Measurements from ENCODE around the gene RBFA.
"Not testable (repeated sequence)": the region's sequence is repeated elsewhere in the genome, so short reads cannot be mapped to it uniquely, and the experiment has no call there.

Gene RBFA

DNA sequence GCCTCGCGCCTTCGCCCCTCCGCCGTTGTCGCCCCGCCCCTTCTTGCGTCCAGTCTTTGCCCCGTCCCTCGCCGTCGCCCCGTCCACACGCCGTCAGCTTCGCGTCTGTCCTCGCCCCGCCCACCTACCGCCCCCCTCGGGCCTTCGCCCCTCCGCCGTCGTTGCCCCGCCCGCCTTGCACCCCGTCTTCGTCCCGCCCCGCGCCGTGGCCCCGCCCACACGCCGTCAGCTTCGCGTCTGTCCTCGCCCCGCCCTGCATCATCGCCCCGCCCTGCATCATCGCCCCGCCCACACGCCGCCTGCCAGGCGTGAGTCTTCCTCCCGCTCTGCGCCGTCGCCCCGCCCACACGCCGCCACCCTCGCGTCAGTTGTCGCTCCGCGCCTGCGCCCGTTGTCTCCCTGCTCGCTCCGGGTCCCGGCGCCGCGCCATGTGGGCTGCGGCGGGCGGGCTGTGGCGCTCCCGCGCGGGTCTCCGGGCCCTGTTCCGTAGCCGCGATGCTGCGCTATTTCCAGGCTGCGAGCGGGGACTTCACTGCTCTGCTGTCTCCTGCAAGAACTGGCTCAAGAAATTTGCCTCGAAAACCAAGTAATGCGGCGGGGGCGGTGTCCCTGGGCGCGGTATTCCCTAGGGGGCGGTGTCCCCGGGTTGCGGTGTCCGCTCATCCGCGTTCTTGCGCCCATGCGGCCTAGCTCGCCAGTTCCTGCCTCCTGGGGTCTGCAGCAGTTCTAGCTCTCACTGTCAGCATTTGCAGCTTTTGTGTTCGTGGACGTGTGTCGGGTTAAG, at the start of gene RBFA:
Gene RBFA, plus strand, starts transcription at position 367 of the 784 bp plus-strand sequence. Its CDS starts 62 bp downstream, at position 429.
- peak; percentile 96 to 100 for DNase-seq

DNA sequence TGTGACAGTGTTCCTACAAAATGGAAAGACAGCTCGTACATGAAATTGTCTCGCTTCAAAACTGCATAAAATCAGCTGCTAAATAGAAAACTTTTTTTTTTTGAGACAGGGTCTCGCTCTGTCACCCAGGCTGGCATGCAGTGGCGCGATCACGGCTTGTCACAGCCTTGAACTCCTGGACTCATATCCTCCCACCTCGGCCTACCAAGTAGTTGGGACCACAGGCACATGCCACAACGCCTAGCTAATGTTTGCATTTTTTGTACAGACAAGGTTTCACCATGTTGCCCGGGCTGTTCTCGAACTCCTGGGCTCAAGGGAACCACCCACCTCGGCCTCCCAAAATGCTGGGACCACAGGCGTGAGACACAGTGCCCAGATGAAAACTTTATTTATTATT, 49.1 kb upstream of the RBFA start:
- DNase-seq: no peak

GRCh38 chr18:79986726-79987125, 47.5 kb upstream of the RBFA start:
- no peak for DNase-seq

GRCh38 chr18:79987566-79987965, 46.7 kb upstream of the RBFA start:
- peak in 1 of 2 donors; percentile 26 for DNase-seq

- peak; percentile 41 to 46 for DNase-seq
Measured at GRCh38 chr18:79988071-79988450, 46.2 kb upstream of the RBFA start.

DNA sequence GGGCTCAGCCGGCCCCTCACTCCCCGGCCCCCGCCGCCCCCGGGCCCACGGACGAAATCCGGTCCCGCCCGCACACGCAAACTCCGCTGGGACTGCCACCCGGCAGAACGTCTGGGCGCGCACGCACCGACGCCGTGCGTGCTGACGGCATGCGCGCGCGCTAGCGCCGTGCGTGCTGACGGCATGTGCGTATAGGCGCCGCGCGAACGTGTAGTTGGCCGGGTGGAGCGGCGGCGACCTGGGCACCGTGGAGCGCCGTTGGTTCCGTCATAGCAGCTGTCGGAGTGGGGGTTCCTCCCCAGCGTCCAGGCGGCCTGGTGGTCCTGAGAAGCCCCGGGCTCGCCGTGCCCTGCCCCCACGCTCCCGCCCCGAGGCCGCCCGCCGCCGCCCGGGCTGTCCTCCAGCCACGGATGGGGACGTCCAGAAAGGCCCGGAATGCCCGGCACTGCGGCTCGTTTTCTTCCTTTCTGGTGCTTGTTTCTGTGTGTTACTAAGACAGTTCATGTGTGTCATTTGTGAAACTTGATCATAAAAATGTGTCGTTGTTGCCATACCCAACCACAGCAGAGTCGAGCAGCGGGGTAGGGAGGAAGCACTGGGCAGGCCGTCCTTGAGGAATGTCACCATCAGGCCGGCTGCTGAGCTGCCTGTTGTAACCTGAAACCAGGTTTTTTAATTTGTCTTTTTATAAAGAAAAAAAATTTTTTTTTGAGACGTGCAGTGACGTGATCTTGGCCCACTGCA, 45.6 kb upstream of the RBFA start, which contains the start of gene TXNL4A:
Gene TXNL4A, minus strand, starts transcription at position 113 of the 744 bp plus-strand sequence. CDS start 171 bp downstream, outside the sequence.
- peak; percentile 80 to 85 for DNase-seq

- DNase-seq: no peak
Measured at GRCh38 chr18:79989195-79989497, 45.1 kb upstream of the RBFA start.

GRCh38 chr18:79991494-79991893, 42.7 kb upstream of the RBFA start:
- no peak for DNase-seq

DNA sequence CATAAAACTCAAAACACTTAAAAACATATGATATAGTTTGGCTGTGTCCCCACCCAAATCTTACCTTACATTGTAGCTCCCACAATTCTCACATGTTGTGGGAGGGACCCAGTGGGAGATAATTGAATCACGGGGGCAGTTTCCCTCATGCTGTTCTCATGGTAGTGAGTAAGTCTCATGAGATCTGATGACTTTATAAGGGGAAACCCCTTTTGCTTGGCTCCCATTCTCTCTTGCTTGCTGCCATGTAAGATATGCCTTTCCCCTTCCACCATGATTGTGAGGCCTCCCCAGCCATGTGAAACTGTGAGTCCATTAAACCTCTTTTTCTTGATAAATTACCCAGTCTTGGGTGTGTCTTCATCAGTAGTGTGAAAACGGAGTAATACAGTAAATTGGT, 34.5 kb upstream of the RBFA start:
- peak in 1 of 2 donors; percentile 25 for DNase-seq

DNA sequence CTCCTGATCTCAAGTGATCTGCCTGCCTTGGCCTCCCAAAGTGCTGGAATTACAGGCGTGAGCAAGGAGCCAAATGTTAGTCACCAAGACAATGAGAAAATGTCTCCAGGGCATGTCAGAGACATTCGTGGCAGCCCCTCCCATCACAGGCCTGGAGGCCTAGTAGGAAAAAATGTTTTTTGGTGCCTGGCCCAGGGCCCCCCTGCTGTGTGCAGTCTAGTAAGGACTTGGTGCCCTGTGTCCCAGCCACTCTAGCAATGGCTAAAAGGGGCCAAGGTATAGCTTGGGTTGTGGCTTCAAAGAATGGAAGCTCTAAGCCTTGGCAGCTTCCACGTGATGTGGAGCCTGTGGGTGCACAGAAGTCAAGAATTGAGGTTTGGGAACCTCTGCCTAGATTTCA, 33.4 kb upstream of the RBFA start:
- DNase-seq: no peak

DNA sequence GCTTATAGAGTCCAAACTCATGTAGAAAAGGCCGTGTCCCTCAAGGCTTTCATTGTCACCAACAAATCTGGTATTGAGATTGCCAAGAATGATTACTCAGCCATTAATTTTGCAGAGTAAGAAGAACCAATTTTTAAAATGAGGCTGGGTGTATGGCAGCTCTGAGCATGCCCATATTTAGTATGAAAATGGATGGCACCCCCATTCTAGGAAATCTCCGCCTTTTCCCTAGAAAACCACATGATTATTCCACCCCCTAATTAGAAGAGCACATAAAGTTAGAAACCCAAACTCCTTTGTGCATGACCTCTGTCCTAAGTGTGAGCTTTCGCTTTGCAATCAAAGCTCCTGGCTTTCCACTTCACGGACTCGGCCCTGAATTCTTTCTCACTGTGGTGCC, 31.8 kb upstream of the RBFA start:
- no peak for DNase-seq

GRCh38 chr18:80004600-80005342, 29.5 kb upstream of the RBFA start:
- DNase-seq: no peak

- no peak for DNase-seq
Measured at GRCh38 chr18:80006724-80007123, 27.5 kb upstream of the RBFA start.

DNA sequence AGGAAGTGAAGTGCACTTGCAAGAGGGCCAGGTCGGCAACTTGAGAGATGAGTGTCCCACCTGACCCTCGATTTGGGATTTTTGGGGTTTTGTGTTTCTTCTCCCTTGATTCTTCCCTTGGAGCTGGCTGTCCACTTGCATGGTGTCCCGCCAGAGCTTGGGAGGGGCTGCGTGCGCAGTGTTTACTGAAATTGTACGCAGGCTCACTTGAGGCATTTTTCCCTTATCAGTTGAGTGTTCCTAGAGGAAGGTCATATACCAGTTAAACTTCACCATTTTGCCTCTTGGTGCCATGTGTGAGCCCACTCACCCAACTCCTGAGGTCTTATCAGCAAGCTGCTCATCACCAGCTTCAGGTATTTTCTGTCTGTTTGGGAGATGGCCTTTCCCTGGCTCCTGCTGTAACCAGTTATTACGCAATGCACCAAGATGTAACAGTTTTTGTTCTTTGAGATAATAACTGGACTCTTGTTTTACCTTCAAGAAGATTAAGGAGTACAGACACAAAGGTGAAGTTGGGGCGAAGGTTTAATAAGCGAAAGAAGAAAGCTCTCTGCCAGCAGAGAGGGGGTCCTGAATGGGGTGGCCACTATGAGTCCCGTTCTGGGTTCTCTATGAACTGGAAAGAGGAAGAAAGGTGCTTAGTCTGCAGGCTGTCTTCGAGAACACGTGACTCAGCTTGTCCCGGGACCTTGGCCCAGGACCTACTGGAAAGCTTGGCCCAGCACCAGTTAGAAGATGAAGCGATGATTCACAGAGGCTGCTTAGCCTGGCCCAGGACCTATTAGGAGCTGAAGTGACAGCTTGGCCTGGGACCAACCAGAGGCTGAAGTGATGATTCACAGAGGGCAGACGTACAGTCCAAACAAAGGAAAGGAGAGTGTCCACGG, 24.3 kb upstream of the RBFA start:
- no peak for DNase-seq

DNA sequence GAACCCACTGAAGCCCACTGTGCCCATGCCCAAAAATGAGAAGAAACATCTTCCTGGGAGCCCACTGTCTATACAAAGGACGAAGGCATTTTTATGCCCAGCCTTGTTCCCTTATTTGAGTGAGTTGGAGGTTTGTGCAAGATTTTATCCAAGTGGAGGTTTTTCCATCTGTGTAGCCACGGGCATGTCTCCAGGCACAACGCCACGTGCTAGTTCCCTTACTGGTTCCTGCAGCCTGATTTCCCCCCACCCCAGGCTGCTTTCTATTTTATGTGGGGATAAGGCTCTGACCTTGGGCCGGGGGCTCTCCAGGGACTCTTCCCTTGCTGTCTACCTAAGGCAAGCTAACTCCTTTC, 23.7 kb upstream of the RBFA start:
- DNase-seq: no peak

DNA sequence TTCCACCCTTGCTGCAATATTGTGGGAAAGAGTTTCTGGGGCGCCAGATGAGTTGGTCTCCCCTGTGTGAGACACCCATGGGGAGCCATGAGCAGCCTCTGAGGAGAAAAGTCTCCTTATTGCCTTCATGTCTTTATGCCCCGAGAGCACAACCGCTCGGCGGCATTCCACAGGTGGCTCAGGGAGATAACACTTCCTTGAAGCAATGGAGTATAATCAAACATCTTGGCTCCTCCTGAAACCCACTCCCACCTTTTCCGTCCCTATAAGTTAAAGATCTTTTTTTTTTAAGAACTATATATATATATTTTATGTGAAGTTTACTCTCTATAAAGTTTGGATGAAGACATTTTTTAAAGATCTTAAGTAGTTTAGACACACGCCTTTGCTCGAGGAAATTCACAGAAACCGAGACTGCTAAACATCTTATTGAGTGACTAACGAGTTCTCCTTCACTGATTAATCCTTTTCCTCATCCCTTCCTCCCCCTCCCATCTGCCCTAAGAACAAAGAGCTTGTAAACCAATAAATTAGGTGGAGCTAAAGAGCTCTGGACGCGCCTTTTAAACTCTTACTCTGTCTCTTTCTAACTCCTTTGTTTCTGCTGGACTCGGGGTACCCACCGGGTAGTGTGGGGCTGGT, 22.6 kb upstream of the RBFA start:
- DNase-seq: not testable (repeated sequence)

DNA sequence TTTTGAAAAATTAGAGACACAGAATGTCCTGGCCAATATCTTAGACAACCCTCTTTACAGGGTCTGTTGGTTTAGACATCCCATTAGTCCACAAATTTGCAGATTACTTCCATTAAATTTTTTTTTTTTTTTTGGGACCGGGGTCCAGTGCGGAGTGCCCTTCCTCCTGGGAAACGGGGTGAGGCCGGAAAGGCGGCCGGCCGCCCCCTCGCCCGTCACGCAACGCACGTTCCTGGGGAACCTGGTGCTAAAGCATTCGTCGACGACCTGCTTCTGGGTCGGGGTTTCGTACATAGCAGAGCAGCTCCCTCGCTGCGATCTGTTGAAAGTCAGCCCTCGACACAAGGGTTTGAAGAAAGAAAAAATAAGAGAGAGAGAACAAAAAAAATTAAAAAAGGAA, 21.5 kb upstream of the RBFA start:
- DNase-seq: no peak

DNA sequence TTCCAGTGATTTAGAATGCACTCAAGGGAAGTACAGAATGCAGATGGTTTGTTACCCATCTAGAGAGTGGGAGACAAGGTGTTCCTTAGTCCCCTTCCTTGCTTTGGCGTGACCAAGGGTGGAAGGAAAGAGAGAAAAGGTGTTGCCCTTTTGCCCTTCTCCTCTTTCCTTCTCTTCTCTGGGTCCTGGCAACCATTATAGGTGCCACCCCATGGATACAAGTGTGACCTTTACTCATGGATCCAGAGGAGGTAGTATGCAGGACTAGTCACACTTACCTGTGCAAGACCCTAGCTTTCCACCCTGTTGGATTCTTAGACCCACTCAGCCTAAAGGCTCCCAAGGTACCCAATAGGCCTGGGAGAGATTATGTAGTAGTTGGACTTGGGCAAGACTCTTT, 11.6 kb upstream of the RBFA start:
- peak in 1 of 2 donors; percentile 28 for DNase-seq

GRCh38 chr18:80023173-80023572, 11.1 kb upstream of the RBFA start:
- peak in 1 of 2 donors; percentile 44 for DNase-seq

GRCh38 chr18:80026363-80026762, 7.9 kb upstream of the RBFA start:
- no peak for DNase-seq

- not testable (repeated sequence) for DNase-seq
Measured at GRCh38 chr18:80027719-80028118, 6.5 kb upstream of the RBFA start.

DNA sequence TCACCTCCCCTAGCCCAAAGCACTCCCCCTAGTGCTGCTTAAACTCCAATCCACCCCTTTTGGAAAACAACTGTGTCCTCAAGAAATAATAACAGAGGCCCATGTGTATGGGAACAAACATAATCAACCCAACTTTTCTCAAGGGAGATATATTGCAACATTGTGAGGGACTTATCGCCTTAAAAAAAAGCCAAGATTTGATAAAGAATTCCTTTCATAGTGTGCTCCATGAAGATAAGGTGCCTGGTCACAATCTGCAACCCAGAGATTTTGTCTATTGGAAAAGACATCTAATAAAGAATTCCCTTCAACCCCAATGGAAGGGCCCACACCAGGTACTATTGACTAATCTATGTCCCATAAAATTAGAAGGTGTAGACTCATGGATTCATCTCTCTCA, 4.5 kb upstream of the RBFA start:
- no peak for DNase-seq

Measured in inflammatory macrophage treated with lipopolysaccharide for 1 hour (primary cell).